Endodermal cell (in vitro differentiated cells): ENCODE data around the gene TNNI3K. TPM values are rescaled to one million over a fixed set of nuclear protein-coding genes. Genes with fewer than 3 reads are reported as not detected.
A peak's percentile ranks its signal among the peaks of the same experiment; 100 is the strongest.

ENCODE experiments used
- DNase-seq: peaks from one replicate; pipeline ENCODE4 v3.0.0-alpha.2; 2017
- H3K27ac ChIP-seq: 2 replicates; pipeline ENCODE4 v1.5.1; 2013; ENCODE audit warnings: mild to moderate bottlenecking, low read depth, low read length, moderate library complexity
- H3K27me3 ChIP-seq: 2 replicates; pipeline ENCODE4 v1.6.1; 2013; ENCODE audit warnings: mild to moderate bottlenecking, low read length, moderate library complexity; ENCODE audit not compliant: insufficient read depth, control insufficient read depth, poor library complexity, severe bottlenecking
- H3K36me3 ChIP-seq: 2 replicates; pipeline ENCODE4 v1.7.0; 2013; ENCODE audit warnings: mild to moderate bottlenecking, low read length, moderate library complexity; ENCODE audit not compliant: control insufficient read depth, insufficient read depth
- H3K4me1 ChIP-seq: one replicate; pipeline ENCODE4 v1.7.0; 2013; ENCODE audit warnings: low read length; ENCODE audit not compliant: control insufficient read depth, insufficient read depth
- H3K4me3 ChIP-seq: 2 replicates; pipeline ENCODE4 v1.5.1; 2013; ENCODE audit warnings: mild to moderate bottlenecking, low read length, moderate library complexity
- H3K9ac ChIP-seq: 2 replicates; pipeline ENCODE4 v1.6.1; 2013; ENCODE audit warnings: mild to moderate bottlenecking, low read length, moderate library complexity; ENCODE audit not compliant: poor library complexity, severe bottlenecking; ENCODE audit errors: extremely low read depth
- H3K9me3 ChIP-seq: 2 replicates; pipeline ENCODE4 v1.6.1; 2013; ENCODE audit warnings: mild to moderate bottlenecking, low read length, moderate library complexity; ENCODE audit not compliant: control insufficient read depth
- H3K27ac Mint-ChIP-seq: 2 replicates; pipeline ENCODE4 v1.8.0; 2020; ENCODE audit warnings: mixed read lengths
- H3K27me3 Mint-ChIP-seq: 2 replicates; pipeline ENCODE4 v1.8.0; 2021; ENCODE audit warnings: mild to moderate bottlenecking, mixed read lengths; ENCODE audit not compliant: insufficient read depth
- H3K36me3 Mint-ChIP-seq: 2 replicates; pipeline ENCODE4 v1.8.0; 2020; ENCODE audit warnings: low read depth, mixed read lengths
- H3K4me1 Mint-ChIP-seq: 2 replicates; pipeline ENCODE4 v1.8.0; 2020; ENCODE audit warnings: mixed read lengths
- H3K4me3 Mint-ChIP-seq: 2 replicates; pipeline ENCODE4 v1.8.0; 2020; ENCODE audit warnings: mild to moderate bottlenecking, moderate library complexity, mixed read lengths
- H3K9me3 Mint-ChIP-seq: 2 replicates; pipeline ENCODE4 v1.8.0; 2020; ENCODE audit warnings: mild to moderate bottlenecking, mixed read lengths
- WGBS, 2 experiments: methylation state at CpG; one replicate each; pipeline versions ENCODE4 v1.1.5 to v1.1.7; 2013; ENCODE audit warnings: missing lambda C conversion rate in 2 of 2, mixed read lengths in 1 of 2; ENCODE audit not compliant: insufficient coverage in 1 of 2, insufficient read length in 1 of 2; 5-methylcytosine and 5-hydroxymethylcytosine counted together
- total RNA-seq, 2 donors: library from RNA; stranded (reverse); fragmentation: NEBNext Ultra II Directional in 1 of 2; extraction: Animal tissue kit (Norgen Biotek cat#: 25700) in 1 of 2; gene quantifications; 2 replicates in 1 of 2; 3 replicates in 1 of 2; pipeline ENCODE4 v1.2.1, GENCODE V29; 2021
- TF ChIP-seq, protein P1 (sequence below): fragments of 200-600 bp; sonication (generic); conservative IDR thresholded peaks from 2 replicates; pipeline ENCODE4 v1.5.0; 2021; ENCODE audit warnings: antibody characterized with exemption, mild to moderate bottlenecking

The TNNI3K gene
- total RNA-seq, 2 donors from 2014 or later, result 1.1 TPM; not detected in 1

DNA sequence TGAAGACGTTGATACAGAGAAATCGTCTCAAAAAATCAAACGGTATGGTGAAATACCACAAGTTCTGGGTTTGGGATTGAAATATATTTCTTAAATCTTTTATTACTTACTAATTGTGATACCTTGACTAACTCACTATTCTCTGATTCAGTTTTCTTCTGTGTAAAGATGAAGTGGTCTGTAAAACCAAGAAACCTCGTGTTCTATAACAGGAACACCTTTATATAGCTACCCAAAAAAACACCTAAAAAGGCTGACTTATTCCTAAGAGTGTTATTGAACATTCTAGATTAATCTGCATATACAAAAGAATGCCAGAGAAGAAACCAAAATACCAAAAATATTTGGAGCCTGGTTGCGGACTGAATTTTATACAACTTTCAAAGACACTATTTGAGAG lies 37.9 kb upstream of the TNNI3K start:
- WGBS, 2 experiments, result 95 to 100% methylated on average over 1 to 4 of the region's 5 CpGs
- Histone ChIP-seq H3K27me3 (no peaks in the 10 kb centered on the region), H3K36me3 (no peaks in the 10 kb centered on the region), H3K9ac (no peak overlapping the region), H3K27ac (no peak overlapping the region), H3K9me3 (peaks cover 5% of the 10 kb centered on the region), H3K4me1 (no peaks in the 10 kb centered on the region), H3K4me3 (peak overlapping the region; percentile 93)
- Mint-ChIP-seq H3K36me3 (peaks cover 2% of the 10 kb centered on the region), H3K4me1 (no peaks in the 10 kb centered on the region), H3K9me3 (no peaks in the 10 kb centered on the region), H3K27me3 (no peaks in the 10 kb centered on the region), H3K27ac (peak overlapping the region; percentile 97), H3K4me3 (peak overlapping the region; percentile 77)
- TF ChIP-seq, protein P1, sequence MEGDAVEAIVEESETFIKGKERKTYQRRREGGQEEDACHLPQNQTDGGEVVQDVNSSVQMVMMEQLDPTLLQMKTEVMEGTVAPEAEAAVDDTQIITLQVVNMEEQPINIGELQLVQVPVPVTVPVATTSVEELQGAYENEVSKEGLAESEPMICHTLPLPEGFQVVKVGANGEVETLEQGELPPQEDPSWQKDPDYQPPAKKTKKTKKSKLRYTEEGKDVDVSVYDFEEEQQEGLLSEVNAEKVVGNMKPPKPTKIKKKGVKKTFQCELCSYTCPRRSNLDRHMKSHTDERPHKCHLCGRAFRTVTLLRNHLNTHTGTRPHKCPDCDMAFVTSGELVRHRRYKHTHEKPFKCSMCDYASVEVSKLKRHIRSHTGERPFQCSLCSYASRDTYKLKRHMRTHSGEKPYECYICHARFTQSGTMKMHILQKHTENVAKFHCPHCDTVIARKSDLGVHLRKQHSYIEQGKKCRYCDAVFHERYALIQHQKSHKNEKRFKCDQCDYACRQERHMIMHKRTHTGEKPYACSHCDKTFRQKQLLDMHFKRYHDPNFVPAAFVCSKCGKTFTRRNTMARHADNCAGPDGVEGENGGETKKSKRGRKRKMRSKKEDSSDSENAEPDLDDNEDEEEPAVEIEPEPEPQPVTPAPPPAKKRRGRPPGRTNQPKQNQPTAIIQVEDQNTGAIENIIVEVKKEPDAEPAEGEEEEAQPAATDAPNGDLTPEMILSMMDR, result no peak
- no peak for DNase-seq

DNA sequence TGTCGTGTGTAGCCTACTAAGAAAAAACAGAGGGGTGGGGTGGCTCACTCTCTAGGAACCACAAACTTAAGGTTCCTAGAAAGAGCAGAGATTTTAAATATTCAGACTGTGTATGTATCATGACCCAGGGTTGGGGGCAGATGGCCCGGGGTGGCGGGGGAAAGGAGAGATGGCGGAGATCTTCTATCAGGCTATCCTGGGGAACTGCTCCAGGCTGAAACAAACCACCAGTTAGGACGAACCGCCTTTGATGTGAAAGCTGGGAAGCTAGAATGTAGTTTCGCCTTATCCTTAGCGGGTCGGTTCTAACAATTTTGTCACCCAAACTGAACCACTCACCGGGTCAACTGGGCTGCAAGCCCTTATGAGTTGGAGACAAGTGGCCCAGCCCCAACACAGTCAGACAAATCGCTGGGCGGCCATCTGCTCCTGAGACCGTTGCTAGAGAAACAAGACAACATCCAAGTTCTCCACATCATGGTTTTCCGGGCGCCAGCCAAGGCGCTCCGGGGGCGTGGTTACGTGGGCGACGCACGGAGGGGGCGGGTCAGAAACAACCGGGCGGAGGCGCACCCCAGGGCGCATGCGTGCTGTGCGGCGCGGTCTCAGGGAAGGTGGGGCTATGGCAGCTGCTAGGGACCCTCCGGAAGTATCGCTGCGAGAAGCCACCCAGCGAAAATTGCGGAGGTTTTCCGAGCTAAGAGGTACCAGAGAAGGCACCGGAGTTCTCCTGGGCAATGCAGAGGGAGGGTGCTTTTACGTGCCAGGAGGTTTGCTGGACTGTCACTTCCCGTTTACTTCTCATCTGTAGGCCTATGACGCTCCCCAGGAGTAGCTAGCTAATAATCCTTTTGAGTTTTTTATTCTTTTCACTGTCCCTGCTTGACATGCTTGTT lies 37.3 kb upstream of the TNNI3K start, which contains the start of the genes FPGT and LRRIQ3:
Gene FPGT (plus strand): TSS at position 586 of the 896 bp plus-strand sequence. CDS start 37 bp downstream, at position 623.
Gene LRRIQ3 (minus strand): TSS at position 520 of the 896 bp plus-strand sequence. CDS start 14,492 bp downstream, outside the sequence.
- Histone ChIP-seq H3K36me3 (no peaks in the 10 kb centered on the region), H3K4me3 (peak within 1 kb of the TSS; percentile 93), H3K4me1 (no peaks in the 10 kb centered on the region), H3K9me3 (peaks cover 5% of the 10 kb centered on the region), H3K27ac (no peak within 1 kb of the TSS), H3K27me3 (no peaks in the 10 kb centered on the region), H3K9ac (peak within 1 kb of the TSS; percentile 60)
- DNase-seq, result peak; percentile 98
- no peaks in the 10 kb centered on the region for H3K27me3 Mint-ChIP-seq
- H3K4me3 Mint-ChIP-seq, result peak within 1 kb of the TSS; percentile 77
- H3K9me3 Mint-ChIP-seq, result no peaks in the 10 kb centered on the region
- 38 to 51% methylated on average over 27 to 41 of the region's 41 CpGs for WGBS, 2 experiments
- peaks cover 2% of the 10 kb centered on the region for H3K36me3 Mint-ChIP-seq
- H3K4me1 Mint-ChIP-seq, result no peaks in the 10 kb centered on the region
- TF ChIP-seq, protein P1, result no peak
- peak within 1 kb of the TSS; percentile 97 for H3K27ac Mint-ChIP-seq

DNA sequence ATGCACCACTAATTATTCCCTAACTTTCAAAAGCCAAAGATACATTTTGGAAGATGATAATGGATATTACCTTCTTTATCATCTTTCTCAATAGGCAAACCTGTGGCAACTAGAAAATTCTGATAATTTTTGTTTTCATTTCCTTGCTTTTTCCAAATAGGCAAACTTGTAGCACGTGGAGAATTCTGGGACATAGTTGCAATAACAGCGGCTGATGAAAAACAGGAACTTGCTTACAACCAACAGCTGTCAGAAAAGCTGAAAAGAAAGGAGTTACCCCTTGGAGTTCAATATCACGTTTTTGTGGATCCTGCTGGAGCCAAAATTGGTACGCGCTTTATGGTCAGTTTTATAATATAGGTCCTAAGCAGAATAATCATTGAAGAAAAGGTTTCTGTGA lies 35.7 kb upstream of the TNNI3K start:
- H3K4me3 ChIP-seq, result no peak overlapping the region
- no peaks in the 10 kb centered on the region for H3K27me3 Mint-ChIP-seq
- H3K27ac ChIP-seq, result no peak overlapping the region
- H3K4me3 Mint-ChIP-seq, result no peak overlapping the region
- no peak overlapping the region for H3K27ac Mint-ChIP-seq
- H3K4me1 Mint-ChIP-seq, result no peaks in the 10 kb centered on the region
- peaks cover 5% of the 10 kb centered on the region for H3K9me3 ChIP-seq
- TF ChIP-seq, protein P1, result no peak
- WGBS, 2 experiments, result 97 to 100% methylated on average over 3 to 5 of the region's 5 CpGs
- no peaks in the 10 kb centered on the region for H3K27me3 ChIP-seq
- H3K9ac ChIP-seq, result no peak overlapping the region
- no peak for DNase-seq
- H3K9me3 Mint-ChIP-seq, result no peaks in the 10 kb centered on the region
- no peaks in the 10 kb centered on the region for H3K36me3 ChIP-seq
- no peaks in the 10 kb centered on the region for H3K4me1 ChIP-seq
- H3K36me3 Mint-ChIP-seq, result peaks cover 2% of the 10 kb centered on the region
